HG03135 (cell line): ENCODE results near the gene SNRPA.
"Not testable (repeated sequence)": the region's sequence is repeated elsewhere in the genome, so short reads cannot be mapped to it uniquely, and the experiment has no call there.

Experiments used
- ATAC-seq: cut with Tn5 transposase; IDR thresholded peaks from one replicate; pipeline ENCODE4 v1.9.1; 2021; ENCODE audit warnings: mild to moderate bottlenecking, moderate library complexity; ENCODE audit not compliant: unreplicated experiment

The SNRPA gene

GRCh38 chr19:40811478-40812341 is 60.7 kb downstream of the SNRPA start:
- no peak for ATAC-seq

GRCh38 chr19:40812571-40812970 is 61.6 kb downstream of the SNRPA start:
- not testable (repeated sequence) for ATAC-seq

- no peak for ATAC-seq
Observed at GRCh38 chr19:40813182-40813581, 62.2 kb downstream of the SNRPA start.
